Adrenal gland (tissue), 5 donors: ENCODE results near the gene COL16A1.

Experiments
- POLR2A ChIP-seq, 2 donors: fragments of 450-650 bp; IDR thresholded peaks; one replicate each; pipeline ENCODE4 v1.6.1; 2017; ENCODE audit warnings: antibody characterized with exemption in 2 of 2, mild to moderate bottlenecking in 2 of 2, moderate library complexity in 1 of 2
- TF ChIP-seq, protein P1 (sequence below), 6 experiments: fragments of 450-650 bp in 4 of 6; fragments of 200-600 bp in 2 of 6; sonication (generic) in 1 of 6; IDR thresholded peaks; 1 replicate in 5 of 6; 2 replicates in 1 of 6; pipeline versions ENCODE4 v1.5.1 to v1.8.0; 2016 to 2021; ENCODE audit warnings: antibody characterized with exemption in 6 of 6, mild to moderate bottlenecking in 2 of 6, moderate library complexity in 1 of 6
- donor health status: DM: no; HTN: no; CAD: no.

- TF ChIP-seq, protein P1, sequence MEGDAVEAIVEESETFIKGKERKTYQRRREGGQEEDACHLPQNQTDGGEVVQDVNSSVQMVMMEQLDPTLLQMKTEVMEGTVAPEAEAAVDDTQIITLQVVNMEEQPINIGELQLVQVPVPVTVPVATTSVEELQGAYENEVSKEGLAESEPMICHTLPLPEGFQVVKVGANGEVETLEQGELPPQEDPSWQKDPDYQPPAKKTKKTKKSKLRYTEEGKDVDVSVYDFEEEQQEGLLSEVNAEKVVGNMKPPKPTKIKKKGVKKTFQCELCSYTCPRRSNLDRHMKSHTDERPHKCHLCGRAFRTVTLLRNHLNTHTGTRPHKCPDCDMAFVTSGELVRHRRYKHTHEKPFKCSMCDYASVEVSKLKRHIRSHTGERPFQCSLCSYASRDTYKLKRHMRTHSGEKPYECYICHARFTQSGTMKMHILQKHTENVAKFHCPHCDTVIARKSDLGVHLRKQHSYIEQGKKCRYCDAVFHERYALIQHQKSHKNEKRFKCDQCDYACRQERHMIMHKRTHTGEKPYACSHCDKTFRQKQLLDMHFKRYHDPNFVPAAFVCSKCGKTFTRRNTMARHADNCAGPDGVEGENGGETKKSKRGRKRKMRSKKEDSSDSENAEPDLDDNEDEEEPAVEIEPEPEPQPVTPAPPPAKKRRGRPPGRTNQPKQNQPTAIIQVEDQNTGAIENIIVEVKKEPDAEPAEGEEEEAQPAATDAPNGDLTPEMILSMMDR (IDR thresholded peaks at IDR 0.05), result no peak
- TF ChIP-seq POLR2A (IDR thresholded peaks at IDR 0.05), result no peak
Observed at GRCh38 chr1:31674626-31675025, 29.2 kb downstream of the COL16A1 start.
